WTC11 (cell line): ENCODE data around the gene CHST13. TPM values are rescaled to one million over a fixed set of nuclear protein-coding genes. Genes with fewer than 3 reads are reported as not detected.

Experiments used
- ATAC-seq: fragments of 200-7000 bp; cut with Tn5 transposase; 2 replicates; pipeline ENCODE4 v1.10.0; 2021; ENCODE audit warnings: mild to moderate bottlenecking, moderate library complexity
- CTCF ChIA-PET: fragments of 300-600 bp; sonication (Branson Sonifier 250); formaldehyde crosslinking; loops from one replicate; lab custom pipeline; 2021; ENCODE audit warnings: antibody characterized with exemption; lab: Charles Lee
- POLR2A ChIA-PET: fragments of 350-600 bp; sonication (Branson Sonifier 250); formaldehyde crosslinking; loops from one replicate; lab custom pipeline; 2021; ENCODE audit warnings: antibody characterized with exemption; lab: Charles Lee
- DNase-seq: peaks from one replicate; pipeline ENCODE4 v3.0.0; 2021; ENCODE audit warnings: low spot score
- H3K27ac Mint-ChIP-seq: 2 replicates; pipeline ENCODE4 v1.8.0; 2021; ENCODE audit warnings: mixed read lengths
- H3K27me3 Mint-ChIP-seq: 2 replicates; pipeline ENCODE4 v1.8.0; 2021; ENCODE audit warnings: low read depth, mild to moderate bottlenecking, moderate library complexity, mixed read lengths
- H3K36me3 Mint-ChIP-seq: 2 replicates; pipeline ENCODE4 v1.8.0; 2021; ENCODE audit warnings: mixed read lengths
- H3K4me1 Mint-ChIP-seq: 2 replicates; pipeline ENCODE4 v1.8.0; 2022; ENCODE audit warnings: mixed read lengths
- H3K4me3 Mint-ChIP-seq: 2 replicates; pipeline ENCODE4 v1.8.0; 2021; ENCODE audit warnings: mild to moderate bottlenecking, moderate library complexity, mixed read lengths
- H3K9me3 Mint-ChIP-seq: 2 replicates; pipeline ENCODE4 v1.8.0; 2021; ENCODE audit warnings: mixed read lengths
- ELF4 ChIP-seq: sonication (generic); formaldehyde crosslinking; IDR thresholded peaks from 2 replicates; pipeline ENCODE4 v1.8.1; 2022; ENCODE audit warnings: low read depth, mild to moderate bottlenecking, moderate library complexity, missing genetic modification reagents
- FOXJ3 ChIP-seq: sonication (generic); formaldehyde crosslinking; IDR thresholded peaks from 2 replicates; pipeline ENCODE4 v1.9.0; 2021; ENCODE audit warnings: missing genetic modification reagents, mild to moderate bottlenecking, borderline replicate concordance
- FOXP1 ChIP-seq: sonication (generic); formaldehyde crosslinking; IDR thresholded peaks from 2 replicates; pipeline ENCODE4 v1.8.0; 2022; ENCODE audit warnings: missing genetic modification reagents, mild to moderate bottlenecking, moderate library complexity, borderline replicate concordance
- GABPB1 ChIP-seq: sonication (generic); formaldehyde crosslinking; IDR thresholded peaks from 2 replicates; pipeline ENCODE4 v1.8.1; 2023; ENCODE audit warnings: mild to moderate bottlenecking, missing genetic modification reagents
- JUN ChIP-seq: sonication (generic); formaldehyde crosslinking; IDR thresholded peaks from 2 replicates; pipeline ENCODE4 v1.8.0; 2023; ENCODE audit warnings: mild to moderate bottlenecking, missing genetic modification reagents
- RELA ChIP-seq: sonication (generic); formaldehyde crosslinking; IDR thresholded peaks from 2 replicates; pipeline ENCODE4 v1.8.1; 2022; ENCODE audit warnings: missing genetic modification reagents, mild to moderate bottlenecking, borderline replicate concordance
- SOX15 ChIP-seq: fragments of 250-450 bp; sonication (Bioruptor Pico); IDR thresholded peaks from 2 replicates; pipeline ENCODE4 v1.9.0; 2021; ENCODE audit warnings: mild to moderate bottlenecking
- SP1 ChIP-seq: sonication (generic); formaldehyde crosslinking; conservative IDR thresholded peaks from 2 replicates; pipeline ENCODE4 v1.8.1; 2022; ENCODE audit warnings: missing genetic modification reagents
- TEAD1 ChIP-seq: sonication (generic); formaldehyde crosslinking; IDR thresholded peaks from 2 replicates; pipeline ENCODE4 v1.8.0; 2022; ENCODE audit warnings: mild to moderate bottlenecking, missing genetic modification reagents
- ZBTB21 ChIP-seq: sonication (generic); formaldehyde crosslinking; IDR thresholded peaks from 2 replicates; pipeline ENCODE4 v1.8.1; 2023; ENCODE audit warnings: mild to moderate bottlenecking, missing genetic modification reagents, borderline replicate concordance
- total RNA-seq: library from RNA; stranded (reverse); gene quantifications from 3 replicates; pipeline ENCODE4 v1.2.3, GENCODE V29; 2021
- TF ChIP-seq, protein P1 (sequence below): fragments of 250-450 bp; sonication (Bioruptor Pico); IDR thresholded peaks from 2 replicates; pipeline ENCODE4 v2.1.2; 2022; ENCODE audit warnings: mild to moderate bottlenecking, moderate library complexity
- TF ChIP-seq, protein P2 (sequence below): sonication (generic); formaldehyde crosslinking; IDR thresholded peaks from 2 replicates; pipeline ENCODE4 v1.8.1; 2023; ENCODE audit warnings: mild to moderate bottlenecking, missing genetic modification reagents
- TF ChIP-seq, protein P3 (sequence below): sonication (generic); formaldehyde crosslinking; IDR thresholded peaks from 2 replicates; pipeline ENCODE4 v1.8.1; 2022; ENCODE audit warnings: missing genetic modification reagents, borderline replicate concordance
- TF ChIP-seq, protein P4 (sequence below): sonication (generic); formaldehyde crosslinking; IDR thresholded peaks from 2 replicates; pipeline ENCODE4 v1.8.0; 2023; ENCODE audit warnings: missing genetic modification reagents
- TF ChIP-seq, protein P5 (sequence below): sonication (generic); formaldehyde crosslinking; IDR thresholded peaks from 2 replicates; pipeline ENCODE4 v1.8.1; 2023; ENCODE audit warnings: mild to moderate bottlenecking, missing genetic modification reagents, moderate library complexity
- TF ChIP-seq, protein P6 (sequence below): fragments of 250-450 bp; sonication (Bioruptor Pico); conservative IDR thresholded peaks from 2 replicates; pipeline ENCODE4 v1.9.0; 2021; ENCODE audit warnings: mild to moderate bottlenecking
- TF ChIP-seq, protein P7 (sequence below): sonication (generic); formaldehyde crosslinking; IDR thresholded peaks from 2 replicates; pipeline ENCODE4 v1.8.0; 2022; ENCODE audit warnings: missing genetic modification reagents

Gene CHST13
- total RNA-seq, 1 experiment from 2014 or later = 4.1 TPM

DNA sequence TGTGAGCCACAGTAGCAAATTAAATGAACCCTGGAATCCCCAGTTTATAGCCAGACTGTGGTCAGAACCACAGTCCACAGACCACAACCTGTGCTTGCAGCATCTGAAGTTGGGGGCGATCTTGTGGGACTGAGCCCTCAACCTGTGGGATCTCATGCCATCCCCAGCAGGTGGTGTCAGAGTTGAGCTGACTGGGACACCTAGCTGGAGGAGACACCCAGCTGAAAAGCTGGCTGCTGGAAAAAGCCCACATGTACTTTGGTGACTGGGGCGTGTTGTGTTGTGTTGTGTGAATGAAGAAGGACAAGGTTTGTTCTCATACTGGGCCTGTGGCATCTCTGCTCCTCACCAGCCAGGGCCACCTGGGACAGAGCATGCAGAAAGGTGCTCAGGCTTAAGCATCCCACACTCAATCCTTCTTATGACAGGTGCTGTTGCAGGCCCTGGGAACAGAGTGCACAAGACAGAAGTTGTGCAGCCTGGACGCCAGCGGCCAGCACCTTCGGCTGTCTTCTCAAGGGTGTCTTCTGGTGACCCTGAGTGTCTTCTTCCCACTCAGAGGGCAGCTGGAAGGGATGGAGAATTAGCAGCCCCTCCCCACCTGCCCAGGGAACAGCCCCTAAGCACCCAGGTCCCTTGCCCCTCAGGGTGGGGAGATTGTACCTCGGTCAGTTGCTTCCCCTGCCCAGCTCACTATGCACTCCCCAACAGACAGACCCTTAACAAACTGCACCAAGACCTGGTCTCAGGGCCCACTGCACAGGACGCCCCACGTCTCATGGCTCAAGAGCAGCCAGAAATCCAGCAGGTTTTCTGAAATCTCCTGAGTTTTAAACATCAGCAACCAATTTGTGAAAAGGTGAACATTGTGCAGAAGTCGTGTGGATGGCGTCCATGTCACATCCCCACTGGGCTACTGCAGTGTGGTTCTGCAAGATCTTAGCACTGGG lies 4.2 kb upstream of the CHST13 start:
- H3K4me1 Mint-ChIP-seq = peaks cover 6% of the 10 kb centered on the region
- no peak overlapping the region for H3K4me3 Mint-ChIP-seq
- DNase-seq (no peak), ATAC-seq (no peak)
- POLR2A ChIA-PET = no interaction called here
- no peak overlapping the region for H3K27ac Mint-ChIP-seq
- CTCF ChIA-PET = interaction anchor here (0.5 to 1.0 kb wide), 2 partner anchors 29 to 1062 kb away, joined by 3 read pairs; no protein-coding TSS in a partner anchor
- TF ChIP-seq GABPB1 (CRISPR knock-in tag) (no peak), FOXJ3 (CRISPR knock-in tag) (no peak), SOX15 (no peak), TEAD1 (no peak), JUN (CRISPR knock-in tag) (no peak)
- TF ChIP-seq, protein P1, sequence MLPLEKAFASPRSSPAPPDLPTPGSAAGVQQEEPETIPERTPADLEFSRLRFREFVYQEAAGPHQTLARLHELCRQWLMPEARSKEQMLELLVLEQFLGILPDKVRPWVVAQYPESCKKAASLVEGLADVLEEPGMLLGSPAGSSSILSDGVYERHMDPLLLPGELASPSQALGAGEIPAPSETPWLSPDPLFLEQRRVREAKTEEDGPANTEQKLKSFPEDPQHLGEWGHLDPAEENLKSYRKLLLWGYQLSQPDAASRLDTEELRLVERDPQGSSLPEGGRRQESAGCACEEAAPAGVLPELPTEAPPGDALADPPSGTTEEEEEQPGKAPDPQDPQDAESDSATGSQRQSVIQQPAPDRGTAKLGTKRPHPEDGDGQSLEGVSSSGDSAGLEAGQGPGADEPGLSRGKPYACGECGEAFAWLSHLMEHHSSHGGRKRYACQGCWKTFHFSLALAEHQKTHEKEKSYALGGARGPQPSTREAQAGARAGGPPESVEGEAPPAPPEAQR (CRISPR knock-in tag) = no peak
- TF ChIP-seq, protein P2, sequence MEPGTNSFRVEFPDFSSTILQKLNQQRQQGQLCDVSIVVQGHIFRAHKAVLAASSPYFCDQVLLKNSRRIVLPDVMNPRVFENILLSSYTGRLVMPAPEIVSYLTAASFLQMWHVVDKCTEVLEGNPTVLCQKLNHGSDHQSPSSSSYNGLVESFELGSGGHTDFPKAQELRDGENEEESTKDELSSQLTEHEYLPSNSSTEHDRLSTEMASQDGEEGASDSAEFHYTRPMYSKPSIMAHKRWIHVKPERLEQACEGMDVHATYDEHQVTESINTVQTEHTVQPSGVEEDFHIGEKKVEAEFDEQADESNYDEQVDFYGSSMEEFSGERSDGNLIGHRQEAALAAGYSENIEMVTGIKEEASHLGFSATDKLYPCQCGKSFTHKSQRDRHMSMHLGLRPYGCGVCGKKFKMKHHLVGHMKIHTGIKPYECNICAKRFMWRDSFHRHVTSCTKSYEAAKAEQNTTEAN = no peak
- TF ChIP-seq, protein P3, sequence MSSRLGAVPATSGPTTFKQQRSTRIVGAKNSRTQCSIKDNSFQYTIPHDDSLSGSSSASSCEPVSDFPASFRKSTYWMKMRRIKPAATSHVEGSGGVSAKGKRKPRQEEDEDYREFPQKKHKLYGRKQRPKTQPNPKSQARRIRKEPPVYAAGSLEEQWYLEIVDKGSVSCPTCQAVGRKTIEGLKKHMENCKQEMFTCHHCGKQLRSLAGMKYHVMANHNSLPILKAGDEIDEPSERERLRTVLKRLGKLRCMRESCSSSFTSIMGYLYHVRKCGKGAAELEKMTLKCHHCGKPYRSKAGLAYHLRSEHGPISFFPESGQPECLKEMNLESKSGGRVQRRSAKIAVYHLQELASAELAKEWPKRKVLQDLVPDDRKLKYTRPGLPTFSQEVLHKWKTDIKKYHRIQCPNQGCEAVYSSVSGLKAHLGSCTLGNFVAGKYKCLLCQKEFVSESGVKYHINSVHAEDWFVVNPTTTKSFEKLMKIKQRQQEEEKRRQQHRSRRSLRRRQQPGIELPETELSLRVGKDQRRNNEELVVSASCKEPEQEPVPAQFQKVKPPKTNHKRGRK (CRISPR knock-in tag) = no peak
- TF ChIP-seq, protein P4, sequence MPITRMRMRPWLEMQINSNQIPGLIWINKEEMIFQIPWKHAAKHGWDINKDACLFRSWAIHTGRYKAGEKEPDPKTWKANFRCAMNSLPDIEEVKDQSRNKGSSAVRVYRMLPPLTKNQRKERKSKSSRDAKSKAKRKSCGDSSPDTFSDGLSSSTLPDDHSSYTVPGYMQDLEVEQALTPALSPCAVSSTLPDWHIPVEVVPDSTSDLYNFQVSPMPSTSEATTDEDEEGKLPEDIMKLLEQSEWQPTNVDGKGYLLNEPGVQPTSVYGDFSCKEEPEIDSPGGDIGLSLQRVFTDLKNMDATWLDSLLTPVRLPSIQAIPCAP (CRISPR knock-in tag) = no peak
- H3K9me3 Mint-ChIP-seq = no peaks in the 10 kb centered on the region
- peaks cover 17% of the 10 kb centered on the region for H3K27me3 Mint-ChIP-seq
- no peaks in the 10 kb centered on the region for H3K36me3 Mint-ChIP-seq

DNA sequence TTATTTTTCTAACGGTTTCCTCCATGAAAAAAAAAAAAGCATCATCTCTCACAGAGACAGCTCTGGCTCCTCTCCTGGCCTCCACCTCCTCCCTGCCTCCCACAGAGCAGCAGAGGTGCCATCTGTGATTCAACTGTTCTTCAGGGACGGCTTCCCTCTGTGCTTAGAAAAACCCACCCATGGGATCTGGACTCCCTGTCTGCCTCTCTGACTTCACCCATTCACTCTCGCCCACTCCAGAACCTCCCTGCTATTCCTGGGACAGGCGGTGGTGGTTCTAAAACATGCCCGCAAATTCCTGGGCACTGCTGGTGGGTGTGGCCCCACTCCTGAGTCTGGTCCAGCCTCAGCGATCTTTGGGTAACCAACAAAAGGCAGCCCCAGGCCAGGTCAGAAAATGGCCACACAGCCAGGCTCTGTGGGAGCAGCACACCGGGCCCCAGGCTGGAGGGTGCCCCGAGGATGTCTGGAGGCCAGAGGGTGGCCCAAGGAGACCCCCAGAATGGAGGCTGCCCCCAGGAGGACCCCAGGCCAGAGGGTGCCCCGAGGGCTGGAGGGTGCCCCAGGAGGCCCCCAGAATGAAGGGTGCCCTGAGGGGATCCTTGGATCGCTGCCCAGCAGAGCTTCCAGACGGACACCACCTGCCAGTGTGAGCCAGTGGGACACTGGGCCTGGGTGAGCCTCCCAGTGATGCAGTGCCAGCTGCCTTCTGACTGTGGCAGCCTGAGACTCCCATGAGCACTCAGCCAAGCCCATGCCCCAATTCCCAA lies 2.6 kb upstream of the CHST13 start:
- H3K36me3 Mint-ChIP-seq = no peaks in the 10 kb centered on the region
- ATAC-seq = no peak
- POLR2A ChIA-PET = interaction anchor here (0.6 kb wide), 1 partner anchor 100 kb away, joined by 5 read pairs; no protein-coding TSS in a partner anchor
- peaks cover 8% of the 10 kb centered on the region for H3K4me1 Mint-ChIP-seq
- H3K27ac Mint-ChIP-seq = no peak overlapping the region
- H3K9me3 Mint-ChIP-seq = no peaks in the 10 kb centered on the region
- no peak overlapping the region for H3K4me3 Mint-ChIP-seq
- CTCF ChIA-PET = interaction anchor here (1.9 kb wide), 1 partner anchor 9 kb away, joined by 8 read pairs; no protein-coding TSS in a partner anchor
- H3K27me3 Mint-ChIP-seq = peaks cover 23% of the 10 kb centered on the region
- DNase-seq = no peak
- TF ChIP-seq FOXP1 (CRISPR knock-in tag) (no peak), ELF4 (CRISPR knock-in tag) (no peak), TEAD1 (no peak), RELA (no peak), SP1 (CRISPR knock-in tag) (no peak), ZBTB21 (no peak)
- TF ChIP-seq, protein P5, sequence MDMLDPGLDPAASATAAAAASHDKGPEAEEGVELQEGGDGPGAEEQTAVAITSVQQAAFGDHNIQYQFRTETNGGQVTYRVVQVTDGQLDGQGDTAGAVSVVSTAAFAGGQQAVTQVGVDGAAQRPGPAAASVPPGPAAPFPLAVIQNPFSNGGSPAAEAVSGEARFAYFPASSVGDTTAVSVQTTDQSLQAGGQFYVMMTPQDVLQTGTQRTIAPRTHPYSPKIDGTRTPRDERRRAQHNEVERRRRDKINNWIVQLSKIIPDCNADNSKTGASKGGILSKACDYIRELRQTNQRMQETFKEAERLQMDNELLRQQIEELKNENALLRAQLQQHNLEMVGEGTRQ = no peak
- TF ChIP-seq, protein P6, sequence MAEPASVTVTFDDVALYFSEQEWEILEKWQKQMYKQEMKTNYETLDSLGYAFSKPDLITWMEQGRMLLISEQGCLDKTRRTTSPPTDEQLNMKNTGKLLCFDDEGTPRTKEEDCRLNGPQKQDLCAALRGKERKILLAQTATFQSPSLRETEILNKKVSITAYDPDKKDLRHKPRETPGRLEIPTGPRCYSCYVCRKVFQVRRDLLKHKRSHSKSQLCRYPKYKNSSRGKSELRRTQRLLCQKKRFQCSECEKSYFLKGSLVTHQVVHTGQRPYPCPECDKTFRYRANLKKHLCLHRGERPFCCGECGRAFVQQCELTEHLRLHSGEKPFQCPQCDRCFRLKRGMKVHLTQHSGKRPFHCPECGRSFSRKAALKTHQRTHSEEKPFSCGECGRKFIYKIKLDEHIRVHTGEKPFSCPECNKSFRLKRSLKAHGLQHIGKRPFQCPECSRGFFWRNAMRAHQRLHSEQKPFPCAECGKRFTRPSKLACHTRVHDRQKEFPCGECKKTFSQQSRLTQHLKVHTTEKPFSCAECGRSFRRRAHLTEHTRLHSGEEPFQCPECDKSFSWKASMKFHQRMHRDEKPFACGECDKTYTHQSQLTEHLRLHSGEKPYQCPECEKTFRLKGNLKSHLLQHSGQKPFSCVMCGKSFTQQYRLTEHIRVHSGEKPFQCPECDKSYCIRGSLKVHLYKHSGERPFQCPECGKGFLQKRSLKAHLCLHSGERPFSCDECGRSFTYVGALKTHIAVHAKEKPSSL = no peak
- TF ChIP-seq, protein P7, sequence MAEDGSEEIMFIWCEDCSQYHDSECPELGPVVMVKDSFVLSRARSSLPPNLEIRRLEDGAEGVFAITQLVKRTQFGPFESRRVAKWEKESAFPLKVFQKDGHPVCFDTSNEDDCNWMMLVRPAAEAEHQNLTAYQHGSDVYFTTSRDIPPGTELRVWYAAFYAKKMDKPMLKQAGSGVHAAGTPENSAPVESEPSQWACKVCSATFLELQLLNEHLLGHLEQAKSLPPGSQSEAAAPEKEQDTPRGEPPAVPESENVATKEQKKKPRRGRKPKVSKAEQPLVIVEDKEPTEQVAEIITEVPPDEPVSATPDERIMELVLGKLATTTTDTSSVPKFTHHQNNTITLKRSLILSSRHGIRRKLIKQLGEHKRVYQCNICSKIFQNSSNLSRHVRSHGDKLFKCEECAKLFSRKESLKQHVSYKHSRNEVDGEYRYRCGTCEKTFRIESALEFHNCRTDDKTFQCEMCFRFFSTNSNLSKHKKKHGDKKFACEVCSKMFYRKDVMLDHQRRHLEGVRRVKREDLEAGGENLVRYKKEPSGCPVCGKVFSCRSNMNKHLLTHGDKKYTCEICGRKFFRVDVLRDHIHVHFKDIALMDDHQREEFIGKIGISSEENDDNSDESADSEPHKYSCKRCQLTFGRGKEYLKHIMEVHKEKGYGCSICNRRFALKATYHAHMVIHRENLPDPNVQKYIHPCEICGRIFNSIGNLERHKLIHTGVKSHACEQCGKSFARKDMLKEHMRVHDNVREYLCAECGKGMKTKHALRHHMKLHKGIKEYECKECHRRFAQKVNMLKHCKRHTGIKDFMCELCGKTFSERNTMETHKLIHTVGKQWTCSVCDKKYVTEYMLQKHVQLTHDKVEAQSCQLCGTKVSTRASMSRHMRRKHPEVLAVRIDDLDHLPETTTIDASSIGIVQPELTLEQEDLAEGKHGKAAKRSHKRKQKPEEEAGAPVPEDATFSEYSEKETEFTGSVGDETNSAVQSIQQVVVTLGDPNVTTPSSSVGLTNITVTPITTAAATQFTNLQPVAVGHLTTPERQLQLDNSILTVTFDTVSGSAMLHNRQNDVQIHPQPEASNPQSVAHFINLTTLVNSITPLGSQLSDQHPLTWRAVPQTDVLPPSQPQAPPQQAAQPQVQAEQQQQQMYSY (CRISPR knock-in tag) = no peak
- TF ChIP-seq, protein P3 (CRISPR knock-in tag) = no peak
